MCF 10A (cell line): ENCODE measurements around the gene KMT2C. TPM values are rescaled to one million over a fixed set of nuclear protein-coding genes. Genes with fewer than 3 reads are reported as not detected.

Source experiments
- BruUV-seq: library from RNA; stranded (reverse); fragments of 400-500 nt; replicated peaks from 2 replicates; lab custom pipeline; 2021; lab: Mats Ljungman, UMichigan
- CTCF ChIA-PET: fragments of 300-600 bp; sonication (Branson Sonifier 250); formaldehyde crosslinking; extraction: SDS; loops from one replicate; lab custom pipeline; 2021; ENCODE audit warnings: antibody characterized with exemption, inconsistent platforms; lab: Yijun Ruan, JAX
- POLR2A ChIA-PET: fragments of 300-600, 350-650 bp; sonication (Branson Sonifier 250); formaldehyde crosslinking; extraction: SDS; loops from one replicate; lab custom pipeline; 2020; ENCODE audit warnings: antibody characterized with exemption, inconsistent platforms; lab: Yijun Ruan, JAX
- DNase-seq: peaks from one replicate; pipeline ENCODE4 v3.0.0-alpha.2; 2018; ENCODE audit not compliant: unreplicated experiment
- H3K27ac Mint-ChIP-seq: one replicate; pipeline ENCODE4 v1.8.0; 2022; ENCODE audit warnings: mild to moderate bottlenecking, low read depth, mixed read lengths; ENCODE audit not compliant: unreplicated experiment
- H3K27me3 Mint-ChIP-seq: one replicate; pipeline ENCODE4 v1.8.0; 2022; ENCODE audit warnings: mixed read lengths; ENCODE audit not compliant: insufficient read depth, unreplicated experiment
- H3K36me3 Mint-ChIP-seq: one replicate; pipeline ENCODE4 v1.8.0; 2022; ENCODE audit warnings: mild to moderate bottlenecking, moderate library complexity, mixed read lengths; ENCODE audit not compliant: insufficient read depth, unreplicated experiment
- H3K4me1 Mint-ChIP-seq: one replicate; pipeline ENCODE4 v1.8.0; 2022; ENCODE audit warnings: mixed read lengths; ENCODE audit not compliant: insufficient read depth, unreplicated experiment
- H3K4me3 Mint-ChIP-seq: one replicate; pipeline ENCODE4 v1.8.0; 2022; ENCODE audit warnings: mild to moderate bottlenecking, moderate library complexity, mixed read lengths; ENCODE audit not compliant: unreplicated experiment
- H3K9me3 Mint-ChIP-seq: one replicate; pipeline ENCODE4 v1.8.0; 2022; ENCODE audit warnings: mixed read lengths; ENCODE audit not compliant: unreplicated experiment
- CTCF ChIP-seq: fragments of 200-600 bp; IDR thresholded peaks from one replicate; pipeline ENCODE4 v1.8.0; 2022; ENCODE audit warnings: antibody characterized with exemption, mild to moderate bottlenecking; ENCODE audit not compliant: unreplicated experiment
- intact Hi-C: fragments of 100-400 bp; cut with micrococcal nuclease; formaldehyde crosslinking; loops from 2 replicates; pipeline ENCODE4 v1.14.1; 2022
- total RNA-seq: library from RNA; stranded (reverse); gene quantifications from 2 replicates; pipeline ENCODE4 v1.2.3, GENCODE V29; 2022

KMT2C gene
- total RNA-seq, 1 experiment from 2014 or later = 54.6 TPM

GRCh38 chr7:152178405-152179058, 257.3 kb downstream of the KMT2C start:
- intact Hi-C loops = no loop called here
- no peaks in the 10 kb centered on the region for H3K27me3 Mint-ChIP-seq
- peaks cover 80% of the 10 kb centered on the region for H3K36me3 Mint-ChIP-seq
- no peaks in the 10 kb centered on the region for H3K9me3 Mint-ChIP-seq
- H3K4me3 Mint-ChIP-seq = no peak overlapping the region
- DNase-seq = no peak
- H3K27ac Mint-ChIP-seq = no peak overlapping the region
- CTCF ChIA-PET = no interaction called here
- no TSS peak for BruUV-seq
- H3K4me1 Mint-ChIP-seq = no peaks in the 10 kb centered on the region
- POLR2A ChIA-PET = interaction anchor here (0.7 to 1.1 kb wide), 2 partner anchors 9 to 10 kb away, joined by 3 to 6 read pairs; no protein-coding TSS in a partner anchor
- TF ChIP-seq CTCF = no peak

- no peak for DNase-seq
- TF ChIP-seq CTCF = no peak
- POLR2A ChIA-PET = interaction anchor here (0.7 to 1.1 kb wide), 2 partner anchors 10 to 11 kb away, joined by 3 to 6 read pairs; no protein-coding TSS in a partner anchor
- Mint-ChIP-seq H3K9me3 (no peaks in the 10 kb centered on the region), H3K4me1 (no peaks in the 10 kb centered on the region), H3K27me3 (no peaks in the 10 kb centered on the region), H3K27ac (no peak overlapping the region), H3K36me3 (peaks cover 79% of the 10 kb centered on the region), H3K4me3 (no peak overlapping the region)
- BruUV-seq = no TSS peak
- CTCF ChIA-PET = no interaction called here
- intact Hi-C loops = no loop called here
Measured at GRCh38 chr7:152177681-152178404, 258.0 kb downstream of the KMT2C start.

GRCh38 chr7:152176797-152177196, 259.0 kb downstream of the KMT2C start:
- TF ChIP-seq CTCF = no peak
- CTCF ChIA-PET = no interaction called here
- intact Hi-C loops = no loop called here

GRCh38 chr7:152173372-152174070, 262.3 kb downstream of the KMT2C start:
- H3K27me3 Mint-ChIP-seq = no peaks in the 10 kb centered on the region
- ChIA-PET POLR2A (no interaction called here), CTCF (no interaction called here)
- intact Hi-C loops = no loop called here
- DNase-seq = no peak
- peaks cover 52% of the 10 kb centered on the region for H3K36me3 Mint-ChIP-seq
- no peak overlapping the region for H3K4me3 Mint-ChIP-seq
- no peak overlapping the region for H3K27ac Mint-ChIP-seq
- no peaks in the 10 kb centered on the region for H3K4me1 Mint-ChIP-seq
- no peaks in the 10 kb centered on the region for H3K9me3 Mint-ChIP-seq
- TF ChIP-seq CTCF = no peak
- BruUV-seq = no TSS peak

More at GRCh38 chr7:152176797-152177196, 259.0 kb downstream of the KMT2C start:
- Mint-ChIP-seq H3K36me3 (peaks cover 69% of the 10 kb centered on the region), H3K27ac (no peak overlapping the region), H3K4me3 (no peak overlapping the region), H3K27me3 (no peaks in the 10 kb centered on the region), H3K4me1 (no peaks in the 10 kb centered on the region), H3K9me3 (no peaks in the 10 kb centered on the region)
- DNase-seq = no peak
- no TSS peak for BruUV-seq
- POLR2A ChIA-PET = no interaction called here
